PC-3 (cell line): ENCODE data around the gene LRRC61. TPM values are rescaled to one million over a fixed set of nuclear protein-coding genes. Genes with fewer than 3 reads are reported as not detected.

Source experiments
- ATAC-seq: fragments of 200-7000 bp; cut with Tn5 transposase; 2 replicates; pipeline ENCODE4 v1.9.1; 2020; ENCODE audit warnings: mild to moderate bottlenecking, moderate library complexity
- BruUV-seq: library from RNA; stranded (reverse); fragments of 400-500 nt; replicated peaks from 2 replicates; lab custom pipeline; 2021; lab: Mats Ljungman, UMichigan
- CTCF ChIA-PET: fragments of 300-600 bp; sonication (Branson Sonifier 250); formaldehyde crosslinking; loops from one replicate; lab custom pipeline; 2022; ENCODE audit warnings: antibody characterized with exemption; lab: Charles Lee
- POLR2A ChIA-PET: fragments of 300-600 bp; sonication (Branson Sonifier 250); formaldehyde crosslinking; loops from one replicate; lab custom pipeline; 2022; ENCODE audit warnings: antibody characterized with exemption; ENCODE audit not compliant: unreplicated experiment; lab: Charles Lee
- DNase-seq: peaks from one replicate; pipeline ENCODE4 v3.0.0-alpha.2; 2015
- H2AFZ ChIP-seq: fragments of 300-600 bp; sonication (generic); 2 replicates; pipeline ENCODE4 v1.6.0; 2016; ENCODE audit warnings: antibody characterized with exemption, low read length
- H3F3A ChIP-seq: fragments of 300-600 bp; sonication (generic); one replicate; pipeline ENCODE4 v1.6.0; 2017; ENCODE audit warnings: antibody characterized with exemption, low read length, control low read depth, mild to moderate bottlenecking; ENCODE audit not compliant: unreplicated experiment
- H3K27ac ChIP-seq: fragments of 300-600 bp; sonication (generic); 2 replicates; pipeline ENCODE4 v1.5.1; 2016; ENCODE audit warnings: mild to moderate bottlenecking, low read length
- H3K27me3 ChIP-seq: fragments of 300-600 bp; sonication (generic); 2 replicates; pipeline ENCODE4 v1.6.1; 2016; ENCODE audit warnings: low read length, mixed read lengths
- H3K36me3 ChIP-seq: fragments of 300-600 bp; sonication (generic); 2 replicates; pipeline ENCODE4 v1.6.1; 2016; ENCODE audit warnings: low read depth, mixed run types, low read length, mixed read lengths
- H3K4me1 ChIP-seq: fragments of 300-600 bp; sonication (generic); 2 replicates; pipeline ENCODE4 v1.5.1; 2016; ENCODE audit warnings: low read length; ENCODE audit not compliant: insufficient read depth
- H3K4me2 ChIP-seq: fragments of 300-600 bp; sonication (generic); 2 replicates; pipeline ENCODE4 v1.6.0; 2016; ENCODE audit warnings: low read length
- H3K4me3 ChIP-seq: fragments of 300-600 bp; sonication (generic); 2 replicates; pipeline ENCODE4 v1.5.1; 2016; ENCODE audit warnings: mild to moderate bottlenecking, low read length, mixed read lengths
- H3K79me2 ChIP-seq: fragments of 300-600 bp; sonication (generic); 2 replicates; pipeline ENCODE4 v1.6.1; 2017; ENCODE audit warnings: low read length, mixed read lengths
- H3K9ac ChIP-seq: fragments of 300-600 bp; sonication (generic); 2 replicates; pipeline ENCODE4 v1.6.0; 2016; ENCODE audit warnings: mild to moderate bottlenecking, low read length
- H3K9me2 ChIP-seq: fragments of 300-600 bp; sonication (generic); replicated peaks from 2 replicates; pipeline ENCODE4 v1.6.1; 2016; ENCODE audit warnings: mixed run types, low read length, mixed read lengths
- H3K9me3 ChIP-seq: fragments of 300-600 bp; sonication (generic); 2 replicates; pipeline ENCODE4 v1.6.1; 2016; ENCODE audit warnings: low read length, mixed read lengths
- H4K20me1 ChIP-seq: fragments of 300-600 bp; sonication (generic); 2 replicates; pipeline ENCODE4 v1.6.1; 2016; ENCODE audit warnings: low read length, mixed read lengths
- CTCF ChIP-seq: fragments of 300-600 bp; sonication (generic); conservative IDR thresholded peaks from 2 replicates; pipeline ENCODE4 v1.5.1; 2017; ENCODE audit warnings: antibody characterized with exemption, low read depth, mild to moderate bottlenecking, low read length
- EZH2 ChIP-seq: fragments of 300-600 bp; sonication (generic); IDR thresholded peaks from one replicate; pipeline ENCODE4 v1.6.1; 2017; ENCODE audit warnings: antibody characterized with exemption, mild to moderate bottlenecking, low read length; ENCODE audit not compliant: unreplicated experiment
- EZH2phosphoT487 ChIP-seq: fragments of 300-600 bp; sonication (generic); IDR thresholded peaks from 2 replicates; pipeline ENCODE4 v1.6.1; 2018; ENCODE audit warnings: mild to moderate bottlenecking, antibody characterized with exemption, low read length, borderline replicate concordance
- intact Hi-C: fragments of 100-400 bp; cut with micrococcal nuclease; formaldehyde crosslinking; loops from 2 replicates; pipeline ENCODE4 v1.9.0; 2023
- total RNA-seq: library from RNA; depleted of rRNA; stranded (reverse); fragments of >200 nt; gene quantifications from 2 replicates; pipeline ENCODE4 v1.2.3, GENCODE V29; 2014

The LRRC61 gene
- total RNA-seq, 1 experiment from 2014 or later, result 15.1 TPM

GRCh38 chr7:150381785-150382122 is 58.6 kb downstream of the LRRC61 start:
- H3K27me3 ChIP-seq, result no peaks in the 10 kb centered on the region
- peaks cover 5% of the 10 kb centered on the region for H3F3A ChIP-seq
- no peak overlapping the region for H3K27ac ChIP-seq
- ChIA-PET CTCF (no interaction called here), POLR2A (no interaction called here)
- no peak overlapping the region for H3K9ac ChIP-seq
- TF ChIP-seq EZH2phosphoT487, result no peak
- no peak for TF ChIP-seq CTCF
- TF ChIP-seq EZH2, result no peak
- DNase-seq, result no peak
- no TSS peak for BruUV-seq
- no peak overlapping the region for H2AFZ ChIP-seq
- H3K4me3 ChIP-seq, result no peak overlapping the region
- H3K4me1 ChIP-seq, result peaks cover 18% of the 10 kb centered on the region
- H3K4me2 ChIP-seq, result no peak overlapping the region
- intact Hi-C loops, result no loop called here
- no peaks in the 10 kb centered on the region for H3K9me2 ChIP-seq
- H3K36me3 ChIP-seq, result no peaks in the 10 kb centered on the region
- no peaks in the 10 kb centered on the region for H3K9me3 ChIP-seq
- no peaks in the 10 kb centered on the region for H3K79me2 ChIP-seq
- no peaks in the 10 kb centered on the region for H4K20me1 ChIP-seq
- ATAC-seq, result no peak

- H2AFZ ChIP-seq, result no peak overlapping the region
- H3F3A ChIP-seq, result peaks cover 3% of the 10 kb centered on the region
- CTCF ChIA-PET, result no interaction called here
- H3K27ac ChIP-seq, result no peak overlapping the region
- DNase-seq, result no peak
- no peak overlapping the region for H3K4me3 ChIP-seq
- H3K9me2 ChIP-seq, result no peaks in the 10 kb centered on the region
- no peak overlapping the region for H3K9ac ChIP-seq
- H3K9me3 ChIP-seq, result no peaks in the 10 kb centered on the region
- intact Hi-C loops, result no loop called here
- peaks cover 18% of the 10 kb centered on the region for H3K4me1 ChIP-seq
- BruUV-seq, result no TSS peak
- TF ChIP-seq CTCF (no peak), EZH2 (no peak), EZH2phosphoT487 (no peak)
- no peak for ATAC-seq
- POLR2A ChIA-PET, result no interaction called here
- H3K27me3 ChIP-seq, result no peaks in the 10 kb centered on the region
- no peaks in the 10 kb centered on the region for H3K36me3 ChIP-seq
- no peaks in the 10 kb centered on the region for H3K79me2 ChIP-seq
- H3K4me2 ChIP-seq, result no peak overlapping the region
- no peaks in the 10 kb centered on the region for H4K20me1 ChIP-seq
These were observed 59.1 kb downstream of the LRRC61 start for GRCh38 chr7:150382123-150382843.

GRCh38 chr7:150382844-150383225 is 59.7 kb downstream of the LRRC61 start:
- Histone ChIP-seq H4K20me1 (no peaks in the 10 kb centered on the region), H3K4me2 (no peak overlapping the region), H3K4me1 (peaks cover 18% of the 10 kb centered on the region), H3K9me3 (no peaks in the 10 kb centered on the region), H3K9ac (no peak overlapping the region), H3K27me3 (no peaks in the 10 kb centered on the region), H3K36me3 (no peaks in the 10 kb centered on the region), H3K27ac (no peak overlapping the region), H3K9me2 (no peaks in the 10 kb centered on the region), H3K4me3 (no peak overlapping the region), H3F3A (no peaks in the 10 kb centered on the region), H2AFZ (no peak overlapping the region), H3K79me2 (no peaks in the 10 kb centered on the region)
- intact Hi-C loops, result no loop called here
- DNase-seq (no peak), ATAC-seq (no peak)
- TF ChIP-seq EZH2phosphoT487, result no peak
- no peak for TF ChIP-seq CTCF
- TF ChIP-seq EZH2, result no peak
- BruUV-seq, result no TSS peak
- ChIA-PET POLR2A (no interaction called here), CTCF (no interaction called here)
